ENCODE data around the gene BET1L.
"Not testable (repeated sequence)": the region's sequence is repeated elsewhere in the genome, so short reads cannot be mapped to it uniquely, and the experiment has no call there.

DNA sequence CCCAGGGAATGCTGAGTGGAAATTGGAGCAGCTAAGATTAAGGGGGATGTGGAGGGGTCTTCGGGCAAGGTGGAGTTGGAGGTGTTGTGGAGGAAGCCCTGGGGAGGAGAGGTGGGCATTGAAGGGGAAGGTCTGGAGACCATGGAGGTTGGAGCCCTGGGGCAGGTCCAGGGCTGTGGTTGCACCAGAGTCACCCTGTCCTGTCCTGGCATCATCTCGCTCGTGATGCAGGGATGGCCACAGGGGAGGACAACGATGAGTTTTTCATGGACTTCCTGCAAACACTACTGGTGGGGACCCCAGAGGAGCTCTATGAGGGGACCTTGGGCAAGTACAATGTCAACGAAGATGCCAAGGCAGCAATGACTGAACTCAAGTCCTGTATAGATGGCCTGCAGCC lies 13.7 kb downstream of the BET1L start:
- TF ChIP-seq, protein P1, sequence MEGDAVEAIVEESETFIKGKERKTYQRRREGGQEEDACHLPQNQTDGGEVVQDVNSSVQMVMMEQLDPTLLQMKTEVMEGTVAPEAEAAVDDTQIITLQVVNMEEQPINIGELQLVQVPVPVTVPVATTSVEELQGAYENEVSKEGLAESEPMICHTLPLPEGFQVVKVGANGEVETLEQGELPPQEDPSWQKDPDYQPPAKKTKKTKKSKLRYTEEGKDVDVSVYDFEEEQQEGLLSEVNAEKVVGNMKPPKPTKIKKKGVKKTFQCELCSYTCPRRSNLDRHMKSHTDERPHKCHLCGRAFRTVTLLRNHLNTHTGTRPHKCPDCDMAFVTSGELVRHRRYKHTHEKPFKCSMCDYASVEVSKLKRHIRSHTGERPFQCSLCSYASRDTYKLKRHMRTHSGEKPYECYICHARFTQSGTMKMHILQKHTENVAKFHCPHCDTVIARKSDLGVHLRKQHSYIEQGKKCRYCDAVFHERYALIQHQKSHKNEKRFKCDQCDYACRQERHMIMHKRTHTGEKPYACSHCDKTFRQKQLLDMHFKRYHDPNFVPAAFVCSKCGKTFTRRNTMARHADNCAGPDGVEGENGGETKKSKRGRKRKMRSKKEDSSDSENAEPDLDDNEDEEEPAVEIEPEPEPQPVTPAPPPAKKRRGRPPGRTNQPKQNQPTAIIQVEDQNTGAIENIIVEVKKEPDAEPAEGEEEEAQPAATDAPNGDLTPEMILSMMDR (IDR thresholded peaks at IDR 0.05), result not testable (repeated sequence)
- not testable (repeated sequence) for TF ChIP-seq ZFX (IDR thresholded peaks at IDR 0.05; ENCODE audit: borderline replicate concordance)

All from 22Rv1 (cell line).